IPS-20b (cell line): ENCODE data around the gene CCDC51.
A peak's percentile ranks its signal among the peaks of the same experiment; 100 is the strongest.
"Not testable (repeated sequence)": the region's sequence is repeated elsewhere in the genome, so short reads cannot be mapped to it uniquely, and the experiment has no call there.

Experiments
- H3K27ac ChIP-seq: one replicate; pipeline ENCODE4 v1.5.1; 2013; ENCODE audit warnings: low read length
- H3K27me3 ChIP-seq: 2 replicates; pipeline ENCODE4 v1.6.1; 2013; ENCODE audit warnings: mild to moderate bottlenecking, low read length, inconsistent platforms; ENCODE audit not compliant: insufficient read depth
- H3K36me3 ChIP-seq: 2 replicates; pipeline ENCODE4 v1.6.1; 2013; ENCODE audit warnings: low read depth, mild to moderate bottlenecking, inconsistent platforms, low read length, moderate library complexity; ENCODE audit not compliant: insufficient read depth
- H3K4me1 ChIP-seq: 2 replicates; pipeline ENCODE4 v1.6.1; 2013; ENCODE audit warnings: mild to moderate bottlenecking, control low read depth, inconsistent platforms, low read length, moderate library complexity; ENCODE audit not compliant: insufficient read depth
- H3K4me3 ChIP-seq: 2 replicates; pipeline ENCODE4 v1.5.1; 2013; ENCODE audit warnings: mild to moderate bottlenecking, low read length, inconsistent platforms
- H3K9ac ChIP-seq: 2 replicates; pipeline ENCODE4 v1.6.1; 2013; ENCODE audit warnings: low read depth, mild to moderate bottlenecking, inconsistent platforms, low read length, moderate library complexity
- H3K9me3 ChIP-seq: 2 replicates; pipeline ENCODE4 v1.6.1; 2013; ENCODE audit warnings: mild to moderate bottlenecking, low read depth, low read length, inconsistent platforms; ENCODE audit not compliant: insufficient read depth

The CCDC51 gene, protein sequence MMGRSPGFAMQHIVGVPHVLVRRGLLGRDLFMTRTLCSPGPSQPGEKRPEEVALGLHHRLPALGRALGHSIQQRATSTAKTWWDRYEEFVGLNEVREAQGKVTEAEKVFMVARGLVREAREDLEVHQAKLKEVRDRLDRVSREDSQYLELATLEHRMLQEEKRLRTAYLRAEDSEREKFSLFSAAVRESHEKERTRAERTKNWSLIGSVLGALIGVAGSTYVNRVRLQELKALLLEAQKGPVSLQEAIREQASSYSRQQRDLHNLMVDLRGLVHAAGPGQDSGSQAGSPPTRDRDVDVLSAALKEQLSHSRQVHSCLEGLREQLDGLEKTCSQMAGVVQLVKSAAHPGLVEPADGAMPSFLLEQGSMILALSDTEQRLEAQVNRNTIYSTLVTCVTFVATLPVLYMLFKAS

GRCh38 chr3:48439820-48440589 lies at the start of gene CCDC51, which contains the start of gene TMA7:
CCDC51 (minus strand) TSS chr3:48440119; CDS start chr3:48435128, 4,991 bp downstream.
TMA7 (plus strand) TSS chr3:48440257; CDS start chr3:48440297, 40 bp downstream.
- Histone ChIP-seq H3K9ac (peak within 1 kb of the TSS; percentile 96), H3K36me3 (peaks cover 36% of the 10 kb centered on the region), H3K4me3 (peak within 1 kb of the TSS; percentile 97), H3K4me1 (0 out of 2 replicates have a peak, but pooled peaks cover 4% of the 10 kb centered on the region), H3K27me3 (no peaks in the 10 kb centered on the region), H3K27ac (peak within 1 kb of the TSS; percentile 35), H3K9me3 (no peaks in the 10 kb centered on the region)

DNA sequence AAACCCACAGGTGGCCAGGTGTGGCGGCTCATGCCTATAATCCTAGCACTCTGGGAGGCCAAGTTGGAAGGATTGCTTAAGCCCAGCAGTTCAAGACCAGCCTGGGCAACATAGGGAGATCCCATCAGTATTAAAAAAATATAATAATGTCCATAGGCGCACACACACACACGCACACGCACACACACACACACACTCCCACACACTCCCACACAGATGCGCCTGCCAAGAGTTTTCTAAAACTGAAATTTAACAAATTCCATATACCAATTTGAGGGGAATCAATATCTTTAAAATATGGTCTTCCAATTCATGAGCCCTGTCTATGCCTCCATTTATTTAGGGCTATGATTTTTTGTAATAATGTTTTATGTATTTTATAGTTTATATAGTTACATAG lies 47.0 kb upstream of the CCDC51 start:
- H3K4me3 ChIP-seq = no peak overlapping the region
- H3K36me3 ChIP-seq = no peaks in the 10 kb centered on the region; the same call in 1 of the 2 replicates
- H3K9ac ChIP-seq = no peak overlapping the region
- H3K27ac ChIP-seq = no peak overlapping the region
- H3K27me3 ChIP-seq = no peaks in the 10 kb centered on the region
- no peaks in the 10 kb centered on the region for H3K4me1 ChIP-seq
- H3K9me3 ChIP-seq = no peaks in the 10 kb centered on the region

DNA sequence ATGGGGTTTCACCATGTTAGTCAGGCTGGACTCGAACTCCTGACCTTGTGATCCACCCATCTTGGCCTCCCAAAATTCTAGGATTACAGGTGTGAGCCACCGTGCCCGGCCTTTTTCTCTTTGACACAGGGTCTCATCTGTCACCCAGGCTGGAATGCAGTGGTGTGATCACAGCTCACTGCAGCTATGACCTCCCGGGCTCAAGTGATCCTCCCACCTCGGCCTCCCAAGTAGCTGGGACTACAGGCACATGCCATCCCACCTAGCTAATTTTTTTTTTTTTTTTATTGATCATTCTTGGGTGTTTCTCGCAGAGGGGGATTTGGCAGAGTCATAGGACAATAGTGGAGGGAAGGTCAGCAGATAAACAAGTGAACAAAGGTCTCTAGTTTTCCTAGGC lies 42.9 kb upstream of the CCDC51 start:
- not testable (repeated sequence) for H3K4me3 ChIP-seq, H3K9ac ChIP-seq, H3K27ac ChIP-seq, H3K36me3 ChIP-seq, H3K4me1 ChIP-seq, H3K9me3 ChIP-seq, H3K27me3 ChIP-seq

- not testable (repeated sequence) for H3K4me3 ChIP-seq, H3K36me3 ChIP-seq, H3K9ac ChIP-seq, H3K27ac ChIP-seq, H3K4me1 ChIP-seq, H3K9me3 ChIP-seq, H3K27me3 ChIP-seq
Measured at GRCh38 chr3:48480891-48481290, 41.0 kb upstream of the CCDC51 start.

GRCh38 chr3:48478626-48479555 lies 39.0 kb upstream of the CCDC51 start:
- H3K9me3 ChIP-seq = no peaks in the 10 kb centered on the region
- no peaks in the 10 kb centered on the region for H3K36me3 ChIP-seq
- H3K4me3 ChIP-seq = no peak overlapping the region
- H3K4me1 ChIP-seq = peaks cover 10% of the 10 kb centered on the region; the same call in 1 of the 2 replicates
- no peak overlapping the region for H3K27ac ChIP-seq
- H3K9ac ChIP-seq = no peak overlapping the region
- no peaks in the 10 kb centered on the region for H3K27me3 ChIP-seq

- Histone ChIP-seq H3K27ac (no peak overlapping the region), H3K36me3 (no peaks in the 10 kb centered on the region), H3K9ac (no peak overlapping the region), H3K4me1 (peaks cover 15% of the 10 kb centered on the region; the same call in 1 of the 2 replicates), H3K4me3 (no peak overlapping the region), H3K9me3 (no peaks in the 10 kb centered on the region), H3K27me3 (no peaks in the 10 kb centered on the region)
Measured at GRCh38 chr3:48477959-48478520, 38.1 kb upstream of the CCDC51 start.

- no peaks in the 10 kb centered on the region for H3K9me3 ChIP-seq
- H3K4me1 ChIP-seq = peaks cover 15% of the 10 kb centered on the region; the same call in 1 of the 2 replicates
- H3K27ac ChIP-seq = no peak overlapping the region
- no peak overlapping the region for H3K4me3 ChIP-seq
- no peaks in the 10 kb centered on the region for H3K36me3 ChIP-seq
- H3K27me3 ChIP-seq = no peaks in the 10 kb centered on the region
- no peak overlapping the region for H3K9ac ChIP-seq
Measured at GRCh38 chr3:48476426-48477053, 36.6 kb upstream of the CCDC51 start.

- H3K27ac ChIP-seq = peak overlapping the region; percentile 92
Measured at GRCh38 chr3:48475188-48475587, 35.3 kb upstream of the CCDC51 start.

DNA sequence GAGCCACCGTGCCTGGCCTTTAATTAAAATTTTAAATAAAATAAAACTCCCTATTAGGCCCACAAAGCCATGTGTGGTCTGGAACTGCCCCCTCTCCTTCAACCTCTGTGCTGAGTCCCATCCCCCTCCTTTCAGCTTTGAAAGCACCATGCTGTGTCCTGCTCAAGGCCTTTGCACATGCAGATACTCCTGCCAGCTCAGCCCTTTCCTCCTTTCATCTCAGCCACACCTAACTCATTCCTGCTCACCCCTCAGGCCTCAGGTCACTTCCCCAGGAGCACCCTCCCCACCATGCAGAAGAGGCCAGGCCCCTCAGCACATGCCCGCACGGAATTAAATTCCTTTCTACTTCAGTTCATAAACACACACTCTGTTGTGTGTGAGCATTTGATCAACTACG lies 34.7 kb upstream of the CCDC51 start:
- Histone ChIP-seq H3K9ac (peak overlapping the region; percentile 83), H3K4me3 (peak overlapping the region; percentile 53; the same call in 1 of the 2 replicates)

More at GRCh38 chr3:48475188-48475587, 35.3 kb upstream of the CCDC51 start:
- H3K36me3 ChIP-seq = peaks cover under 1% of the 10 kb centered on the region; the same call in 1 of the 2 replicates
- peak overlapping the region; percentile 53; the same call in 1 of the 2 replicates for H3K4me3 ChIP-seq
- no peaks in the 10 kb centered on the region for H3K9me3 ChIP-seq
- H3K9ac ChIP-seq = peak overlapping the region; percentile 83
- H3K4me1 ChIP-seq = peaks cover 15% of the 10 kb centered on the region; the same call in 1 of the 2 replicates
- H3K27me3 ChIP-seq = no peaks in the 10 kb centered on the region

GRCh38 chr3:48474031-48474430 lies 34.1 kb upstream of the CCDC51 start:
- not testable (repeated sequence) for H3K4me3 ChIP-seq, H3K9me3 ChIP-seq, H3K9ac ChIP-seq, H3K27me3 ChIP-seq
- peak overlapping the region; percentile 97 for H3K27ac ChIP-seq
- peaks cover 12% of the 10 kb centered on the region for H3K36me3 ChIP-seq
- peaks cover 15% of the 10 kb centered on the region; the same call in 1 of the 2 replicates for H3K4me1 ChIP-seq

More for the DNA sequence above, 34.7 kb upstream of the CCDC51 start:
- H3K27me3 ChIP-seq = no peaks in the 10 kb centered on the region
- H3K9me3 ChIP-seq = no peaks in the 10 kb centered on the region
- H3K4me1 ChIP-seq = peaks cover 15% of the 10 kb centered on the region; the same call in 1 of the 2 replicates
- H3K36me3 ChIP-seq = peaks cover 6% of the 10 kb centered on the region
- peak overlapping the region; percentile 92 for H3K27ac ChIP-seq
